ENCODE results near the gene HCLS1.
"Not testable (repeated sequence)": the region's sequence is repeated elsewhere in the genome, so short reads cannot be mapped to it uniquely, and the experiment has no call there.

Gene HCLS1

DNA sequence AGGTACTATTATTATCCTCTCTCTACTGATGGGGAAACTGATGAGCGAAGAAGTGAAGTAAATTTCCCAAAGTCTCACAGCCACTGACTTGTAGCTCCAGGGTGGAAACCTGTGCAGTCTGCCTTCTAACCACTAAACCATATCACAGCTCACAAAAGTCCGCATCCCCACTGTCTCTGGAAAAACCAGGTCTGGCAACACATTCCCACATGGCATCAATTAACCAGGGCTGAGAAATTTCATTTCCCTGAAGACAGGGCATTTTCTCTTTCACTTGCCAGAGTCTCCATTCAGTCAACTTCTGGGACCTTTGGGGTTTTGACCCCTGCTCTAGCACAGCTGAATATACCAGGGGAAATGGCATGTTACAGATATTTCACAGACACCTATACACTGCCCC, 41.0 kb downstream of the HCLS1 start:
- Histone ChIP-seq H3K36me3 (no peaks in the 10 kb centered on the region), H3K9me3 (no peaks in the 10 kb centered on the region), H3K4me3 (ENCODE audit: low read depth in 1 of 2, low read length in 1 of 2) (no peak overlapping the region), H3K4me1 (ENCODE audit: control insufficient read depth in 1 of 2, insufficient read depth in 1 of 2, low read depth in 1 of 2, low read length in 1 of 2) (no peaks in the 10 kb centered on the region), H3K27ac (no peak overlapping the region), H3K27me3 (no peaks in the 10 kb centered on the region)
- TF ChIP-seq, protein P1, sequence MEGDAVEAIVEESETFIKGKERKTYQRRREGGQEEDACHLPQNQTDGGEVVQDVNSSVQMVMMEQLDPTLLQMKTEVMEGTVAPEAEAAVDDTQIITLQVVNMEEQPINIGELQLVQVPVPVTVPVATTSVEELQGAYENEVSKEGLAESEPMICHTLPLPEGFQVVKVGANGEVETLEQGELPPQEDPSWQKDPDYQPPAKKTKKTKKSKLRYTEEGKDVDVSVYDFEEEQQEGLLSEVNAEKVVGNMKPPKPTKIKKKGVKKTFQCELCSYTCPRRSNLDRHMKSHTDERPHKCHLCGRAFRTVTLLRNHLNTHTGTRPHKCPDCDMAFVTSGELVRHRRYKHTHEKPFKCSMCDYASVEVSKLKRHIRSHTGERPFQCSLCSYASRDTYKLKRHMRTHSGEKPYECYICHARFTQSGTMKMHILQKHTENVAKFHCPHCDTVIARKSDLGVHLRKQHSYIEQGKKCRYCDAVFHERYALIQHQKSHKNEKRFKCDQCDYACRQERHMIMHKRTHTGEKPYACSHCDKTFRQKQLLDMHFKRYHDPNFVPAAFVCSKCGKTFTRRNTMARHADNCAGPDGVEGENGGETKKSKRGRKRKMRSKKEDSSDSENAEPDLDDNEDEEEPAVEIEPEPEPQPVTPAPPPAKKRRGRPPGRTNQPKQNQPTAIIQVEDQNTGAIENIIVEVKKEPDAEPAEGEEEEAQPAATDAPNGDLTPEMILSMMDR (IDR thresholded peaks at IDR 0.05) = no peak

DNA sequence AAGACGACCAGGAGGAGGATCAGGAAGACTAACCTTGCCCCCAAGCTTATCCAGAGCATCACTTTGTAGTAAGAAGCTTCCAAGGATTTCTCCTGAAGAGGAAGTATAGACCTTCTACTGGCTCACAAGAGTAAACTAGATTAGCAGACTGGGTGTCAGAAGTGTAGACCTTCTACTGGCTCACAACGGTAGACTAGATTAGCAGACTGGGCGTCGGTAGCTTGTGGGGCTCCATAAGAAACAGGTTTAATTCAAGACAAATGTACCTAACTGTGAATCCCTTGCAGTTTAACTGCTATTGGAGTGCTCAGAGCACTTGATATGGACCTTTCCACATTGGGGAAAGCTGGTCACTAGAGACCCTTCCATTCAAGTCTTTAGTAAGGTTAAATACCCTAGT, 54.6 kb downstream of the HCLS1 start:
- Histone ChIP-seq H3K4me3 (ENCODE audit: low read depth in 1 of 2, low read length in 1 of 2) (no peak overlapping the region), H3K9me3 (no peaks in the 10 kb centered on the region), H3K27me3 (no peaks in the 10 kb centered on the region), H3K36me3 (no peaks in the 10 kb centered on the region), H3K4me1 (ENCODE audit: control insufficient read depth in 1 of 2, insufficient read depth in 1 of 2, low read depth in 1 of 2, low read length in 1 of 2) (no peaks in the 10 kb centered on the region), H3K27ac (no peak overlapping the region)
- TF ChIP-seq, protein P1 (IDR thresholded peaks at IDR 0.05) = no peak

DNA sequence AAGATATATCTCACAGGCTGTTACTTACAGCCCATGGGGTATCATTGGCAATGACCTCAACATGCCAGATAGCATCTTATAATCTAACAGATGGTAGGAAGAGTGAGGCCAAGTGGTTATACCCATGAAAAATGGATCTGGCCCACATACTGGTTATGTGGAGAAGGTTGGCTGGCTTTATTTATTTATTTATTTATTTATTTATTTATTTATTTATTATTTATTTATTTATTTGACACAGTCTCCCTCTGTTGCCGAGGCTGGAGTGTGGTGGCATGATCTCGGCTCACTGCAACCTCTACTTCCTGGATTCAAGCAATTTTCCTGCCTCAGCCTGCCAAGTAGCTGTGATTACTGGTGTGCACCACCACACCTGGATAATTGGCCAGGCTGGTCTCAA, 55.9 kb downstream of the HCLS1 start:
- H3K27ac ChIP-seq = no peak overlapping the region
- TF ChIP-seq, protein P1 (IDR thresholded peaks at IDR 0.05) = no peak
- H3K27me3 ChIP-seq = no peaks in the 10 kb centered on the region
- no peaks in the 10 kb centered on the region for H3K36me3 ChIP-seq
- H3K4me1 ChIP-seq (ENCODE audit: control insufficient read depth in 1 of 2, insufficient read depth in 1 of 2, low read depth in 1 of 2, low read length in 1 of 2) = no peaks in the 10 kb centered on the region
- H3K4me3 ChIP-seq (ENCODE audit: low read depth in 1 of 2, low read length in 1 of 2) = no peak overlapping the region
- H3K9me3 ChIP-seq = no peaks in the 10 kb centered on the region

DNA sequence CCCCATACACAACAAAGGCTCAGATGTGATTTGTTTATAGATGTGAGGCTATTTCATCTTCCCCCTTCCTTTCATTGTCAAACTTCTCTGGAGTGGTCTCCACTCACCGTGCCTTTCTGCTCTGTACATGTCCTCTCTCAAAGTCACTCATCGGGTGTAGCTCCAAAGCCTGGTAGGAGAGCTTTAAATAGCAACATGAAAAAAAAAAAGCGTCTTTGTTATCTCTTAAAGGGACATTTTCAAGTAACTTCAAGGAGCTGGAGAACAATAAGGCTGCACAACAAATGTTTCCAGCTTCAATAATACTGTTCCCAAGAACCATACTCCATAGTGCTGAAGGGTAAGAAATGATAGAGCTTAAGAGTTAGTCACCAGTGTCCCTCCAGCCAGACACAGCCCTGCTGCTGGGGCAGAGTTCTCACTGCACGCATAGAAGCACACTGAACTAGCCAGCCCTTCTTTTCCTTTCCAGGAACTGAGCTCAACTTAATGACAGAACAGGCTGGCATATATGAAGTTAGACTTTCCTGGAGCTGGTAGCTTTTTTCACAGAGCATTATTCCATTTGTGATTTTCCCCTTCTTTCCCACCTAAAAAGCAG, 59.4 kb downstream of the HCLS1 start:
- Histone ChIP-seq H3K9me3 (no peaks in the 10 kb centered on the region), H3K27ac (no peak overlapping the region), H3K4me3 (ENCODE audit: low read depth in 1 of 2, low read length in 1 of 2) (no peak overlapping the region), H3K36me3 (no peaks in the 10 kb centered on the region), H3K4me1 (ENCODE audit: control insufficient read depth in 1 of 2, insufficient read depth in 1 of 2, low read depth in 1 of 2, low read length in 1 of 2) (no peaks in the 10 kb centered on the region), H3K27me3 (no peaks in the 10 kb centered on the region)
- TF ChIP-seq, protein P1 (IDR thresholded peaks at IDR 0.05) = no peak

DNA sequence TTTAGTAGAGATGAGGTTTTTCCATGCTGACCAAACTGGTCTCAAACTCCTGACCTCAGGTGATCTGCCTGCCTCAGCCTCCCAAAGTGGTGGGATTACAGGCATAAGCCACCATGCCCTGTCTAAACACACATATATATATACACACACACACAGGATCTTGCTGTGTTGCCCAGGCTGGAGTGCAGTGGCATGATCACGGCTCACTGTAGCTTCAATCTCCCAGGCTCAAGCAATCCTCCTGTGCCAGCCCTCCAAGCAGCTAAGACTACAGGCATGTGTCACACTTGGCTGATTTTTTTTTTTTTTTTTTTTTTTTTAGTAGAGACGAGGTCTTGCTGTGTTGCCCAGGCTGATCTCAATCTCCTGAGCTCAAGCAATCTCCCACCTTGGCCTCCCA, 60.8 kb downstream of the HCLS1 start:
- H3K4me1 ChIP-seq (ENCODE audit: control insufficient read depth in 1 of 2, insufficient read depth in 1 of 2, low read depth in 1 of 2, low read length in 1 of 2); H3K27me3 ChIP-seq; H3K36me3 ChIP-seq; H3K4me3 ChIP-seq (ENCODE audit: low read depth in 1 of 2, low read length in 1 of 2); H3K27ac ChIP-seq; H3K9me3 ChIP-seq: not testable (repeated sequence)

DNA sequence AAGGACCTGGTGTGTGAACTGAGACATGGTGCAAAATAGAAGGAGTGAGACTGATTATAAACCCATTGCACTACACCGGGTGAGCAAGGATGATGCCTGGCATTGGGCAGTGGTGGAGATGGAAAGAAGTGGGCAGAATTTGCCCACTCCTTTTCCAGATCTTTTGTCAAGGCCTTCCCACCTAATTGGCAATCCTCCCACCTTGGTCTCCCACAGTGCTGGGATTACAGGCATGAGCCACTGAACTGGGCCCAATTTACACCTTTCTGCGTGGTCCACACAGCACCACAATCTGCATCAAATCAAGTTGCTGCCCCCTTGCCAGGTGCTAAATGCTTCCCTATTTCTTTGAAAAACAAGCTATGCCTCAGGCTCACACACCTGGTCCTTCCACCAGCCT, 62.1 kb downstream of the HCLS1 start:
- Histone ChIP-seq H3K9me3 (no peaks in the 10 kb centered on the region), H3K36me3 (no peaks in the 10 kb centered on the region), H3K27ac (no peak overlapping the region), H3K4me3 (ENCODE audit: low read depth in 1 of 2, low read length in 1 of 2) (no peak overlapping the region), H3K4me1 (ENCODE audit: control insufficient read depth in 1 of 2, insufficient read depth in 1 of 2, low read depth in 1 of 2, low read length in 1 of 2) (no peaks in the 10 kb centered on the region), H3K27me3 (no peaks in the 10 kb centered on the region)
- TF ChIP-seq, protein P1 (IDR thresholded peaks at IDR 0.05) = no peak
